Motor neuron (in vitro differentiated cells): ENCODE results near the gene COL23A1. TPM values are rescaled to one million over a fixed set of nuclear protein-coding genes. Genes with fewer than 3 reads are reported as not detected.
A peak's percentile ranks its signal among the peaks of the same experiment; 100 is the strongest.

Experiments
- ATAC-seq, 8 experiments: fragments of 200-7000 bp; cut with Tn5 transposase; replicated peaks in 6 of 8; 2 replicates each; pipeline ENCODE4 v1.8.0; 2021; ENCODE audit warnings: mild to moderate bottlenecking in 8 of 8, moderate library complexity in 8 of 8
- H3K27ac ChIP-seq, 2 donors: fragments of 250-450 bp; sonication (Bioruptor Pico); 2 replicates each; pipeline ENCODE4 v1.9.0; 2021; ENCODE audit warnings: antibody characterized with exemption in 2 of 2, mild to moderate bottlenecking in 2 of 2, moderate library complexity in 1 of 2
- H3K4me1 ChIP-seq, 2 donors: fragments of 250-450 bp; sonication (Bioruptor Pico); replicated peaks in 1 of 2; 2 replicates each; pipeline ENCODE4 v1.6.1; 2021; ENCODE audit warnings: antibody characterized with exemption in 2 of 2, mild to moderate bottlenecking in 2 of 2, moderate library complexity in 1 of 2
- H3K4me3 ChIP-seq, 5 donors: fragments of 250-450 bp; sonication (Bioruptor Pico); 2 replicates each; pipeline ENCODE4 v1.9.0; 2021; ENCODE audit warnings: antibody characterized with exemption in 5 of 5, mild to moderate bottlenecking in 5 of 5, moderate library complexity in 4 of 5
- WGBS, 10 experiments: fragments of 450-650 bp; shearing (Covaris generic); methylation state at CpG; one replicate each; pipeline ENCODE4 v1.0.0; 2022; 5-methylcytosine and 5-hydroxymethylcytosine counted together
- in situ Hi-C, 9 experiments: fragments of 400-800 bp; cut with MboI; loops; one replicate each; pipeline ENCODE4 v1.15.0; 2021; ENCODE audit warnings: low sequenced_read_pairs in 9 of 9, low pct_unique_long_range_greater_than_20kb in 2 of 9; ENCODE audit not compliant: unreplicated experiment in 9 of 9
- total RNA-seq, 8 experiments: library from RNA; unstranded; fragments of 300-600 nt; gene quantifications; 2 replicates each; pipeline versions ENCODE4 v1.2.3 to v1.2.4, GENCODE V29; 2022

The COL23A1 gene
- total RNA-seq, 8 experiments from 2014 or later: 0.10 to 10.8 (median 0.20) TPM

- 20 to 72% (median 50%) methylated on average over 2 of the region's 6 CpGs; no CpG with 5 or more reads in 7 of the 10 experiments for WGBS, 10 experiments
- no peak overlapping the region for H3K27ac ChIP-seq
- H3K4me3 ChIP-seq: no peak overlapping the region
- peak in 3 of 8 experiments; percentile 24 to 40 (median 39) for ATAC-seq
- H3K4me1 ChIP-seq: peaks cover 0 to 7% of the 10 kb centered on the region in 2 donors
- in situ Hi-C loops: loop anchor here in 7 of 9 experiments (25.0 kb wide), 2 partner anchors 269 to 294 kb away; partner anchors contain the start of gene COL23A1 (in 4 of the 7)
These were observed 296.8 kb downstream of the COL23A1 start for GRCh38 chr5:178293400-178293799.

- Histone ChIP-seq H3K4me1 (peaks cover 0 to 11% of the 10 kb centered on the region in 2 donors), H3K27ac (no peak overlapping the region), H3K4me3 (no peak overlapping the region)
- WGBS, 10 experiments: 40 to 92% (median 78%) methylated on average over 1 to 3 of the region's 3 CpGs; no CpG with 5 or more reads in 5 of the 10 experiments
- ATAC-seq: no peak
- in situ Hi-C loops: loop anchor here in 7 of 9 experiments (25.0 kb wide), 2 partner anchors 269 to 294 kb away; partner anchors contain the start of gene COL23A1 (in 4 of the 7)
These were observed 297.4 kb downstream of the COL23A1 start for GRCh38 chr5:178292826-178293205.

- 0 to 100% (median 75%) methylated on average over 1 to 12 of the region's 15 CpGs; no CpG with 5 or more reads in 2 of the 10 experiments for WGBS, 10 experiments
- no peak for ATAC-seq
- in situ Hi-C loops: loop anchor here in 7 of 9 experiments (25.0 kb wide), 2 partner anchors 270 to 295 kb away; partner anchors contain the start of gene COL23A1 (in 4 of the 7)
- H3K4me3 ChIP-seq: no peak overlapping the region
- peaks cover 0 to 11% of the 10 kb centered on the region in 2 donors for H3K4me1 ChIP-seq
- H3K27ac ChIP-seq: no peak overlapping the region
These were observed 298.0 kb downstream of the COL23A1 start for GRCh38 chr5:178291969-178292825.

- 45 to 89% (median 67%) methylated on average over 1 to 9 of the region's 13 CpGs; no CpG with 5 or more reads in 3 of the 10 experiments for WGBS, 10 experiments
- ATAC-seq: no peak
- Histone ChIP-seq H3K27ac (no peak overlapping the region), H3K4me1 (peaks cover 0 to 11% of the 10 kb centered on the region in 2 donors), H3K4me3 (no peak overlapping the region)
- in situ Hi-C loops: loop anchor here in 7 of 9 experiments (25.0 kb wide), 2 partner anchors 271 to 296 kb away; partner anchors contain the start of gene COL23A1 (in 4 of the 7)
These were observed 299.0 kb downstream of the COL23A1 start for GRCh38 chr5:178291161-178291561.

- H3K27ac ChIP-seq: no peak overlapping the region
- in situ Hi-C loops: loop anchor here in 7 of 9 experiments (25.0 kb wide), 2 partner anchors 272 to 297 kb away; partner anchors contain the start of gene COL23A1 (in 4 of the 7)
- H3K4me3 ChIP-seq: no peak overlapping the region
- no peak for ATAC-seq
- H3K4me1 ChIP-seq: peaks cover 0 to 11% of the 10 kb centered on the region in 2 donors
- 0 to 95% (median 69%) methylated on average over 1 to 5 of the region's 7 CpGs; no CpG with 5 or more reads in 5 of the 10 experiments for WGBS, 10 experiments
These were observed 299.8 kb downstream of the COL23A1 start for GRCh38 chr5:178290376-178290775.

- H3K4me1 ChIP-seq: peaks cover 0 to 11% of the 10 kb centered on the region in 2 donors
- in situ Hi-C loops: loop anchor here in 8 of 9 experiments (10.0 to 25.0 kb wide), 3 partner anchors 265 to 298 kb away; partner anchors contain the start of gene COL23A1 (in 4 of the 8)
- 7 to 100% (median 72%) methylated on average over 2 to 10 of the region's 11 CpGs; no CpG with 5 or more reads in 1 of the 10 experiments for WGBS, 10 experiments
- H3K4me3 ChIP-seq: no peak overlapping the region
- ATAC-seq: no peak
- H3K27ac ChIP-seq: no peak overlapping the region
These were observed 300.8 kb downstream of the COL23A1 start for GRCh38 chr5:178289438-178289837.

- ATAC-seq: peak in 4 of 8 experiments; percentile 32 to 66 (median 44)
- Histone ChIP-seq H3K27ac (no peak overlapping the region), H3K4me1 (peaks cover 0 to 11% of the 10 kb centered on the region in 2 donors), H3K4me3 (no peak overlapping the region)
- in situ Hi-C loops: loop anchor here in 8 of 9 experiments (10.0 to 25.0 kb wide), 3 partner anchors 266 to 299 kb away; partner anchors contain the start of gene COL23A1 (in 4 of the 8)
- WGBS, 10 experiments: 18 to 90% (median 59%) methylated on average over 1 to 10 of the region's 21 CpGs
These were observed 301.5 kb downstream of the COL23A1 start for GRCh38 chr5:178288401-178289368.

- WGBS, 10 experiments: 70 to 100% (median 100%) methylated on average over 1 to 4 of the region's 10 CpGs; no CpG with 5 or more reads in 4 of the 10 experiments
- Histone ChIP-seq H3K4me3 (no peak overlapping the region), H3K4me1 (peaks cover 0 to 11% of the 10 kb centered on the region in 2 donors), H3K27ac (no peak overlapping the region)
- ATAC-seq: peak in 2 of 8 experiments; percentile 30 to 39
- in situ Hi-C loops: loop anchor here in 8 of 9 experiments (10.0 to 25.0 kb wide), 3 partner anchors 267 to 300 kb away; partner anchors contain the start of gene COL23A1 (in 4 of the 8)
These were observed 302.4 kb downstream of the COL23A1 start for GRCh38 chr5:178287791-178288105.

GRCh38 chr5:178287091-178287790 lies 303.0 kb downstream of the COL23A1 start:
- no peak for ATAC-seq
- in situ Hi-C loops: loop anchor here in 8 of 9 experiments (10.0 to 25.0 kb wide), 3 partner anchors 268 to 300 kb away; partner anchors contain the start of gene COL23A1 (in 4 of the 8)
- Histone ChIP-seq H3K4me1 (peaks cover 0 to 11% of the 10 kb centered on the region in 2 donors), H3K4me3 (no peak overlapping the region), H3K27ac (no peak overlapping the region)
- 61 to 93% (median 75%) methylated on average over 3 to 11 of the region's 20 CpGs; no CpG with 5 or more reads in 3 of the 10 experiments for WGBS, 10 experiments

- WGBS, 10 experiments: 50 to 100% (median 86%) methylated on average over 2 to 11 of the region's 34 CpGs; no CpG with 5 or more reads in 4 of the 10 experiments
- H3K4me1 ChIP-seq: peaks cover 0 to 11% of the 10 kb centered on the region in 2 donors
- H3K4me3 ChIP-seq: no peak overlapping the region
- H3K27ac ChIP-seq: no peak overlapping the region
- in situ Hi-C loops: loop anchor here in 8 of 9 experiments (10.0 to 25.0 kb wide), 3 partner anchors 268 to 301 kb away; partner anchors contain the start of gene COL23A1 (in 4 of the 8)
- no peak for ATAC-seq
These were observed 303.7 kb downstream of the COL23A1 start for GRCh38 chr5:178286226-178287090.
